Panc1 (cell line): ENCODE measurements around the gene IL4.

Experiments
- CTCF ChIP-seq: fragments of 450-650 bp; IDR thresholded peaks from 2 replicates; pipeline ENCODE4 v1.5.1; 2017; ENCODE audit warnings: mild to moderate bottlenecking
- REST ChIP-seq, 2 experiments: IDR thresholded peaks; 2 replicates each; pipeline ENCODE4 v1.6.1; 2011 to 2012; ENCODE audit warnings: low read depth in 2 of 2, control low read depth in 1 of 2, low read length in 1 of 2, mild to moderate bottlenecking in 1 of 2, moderate library complexity in 1 of 2; ENCODE audit not compliant: insufficient read depth in 1 of 2

DNA sequence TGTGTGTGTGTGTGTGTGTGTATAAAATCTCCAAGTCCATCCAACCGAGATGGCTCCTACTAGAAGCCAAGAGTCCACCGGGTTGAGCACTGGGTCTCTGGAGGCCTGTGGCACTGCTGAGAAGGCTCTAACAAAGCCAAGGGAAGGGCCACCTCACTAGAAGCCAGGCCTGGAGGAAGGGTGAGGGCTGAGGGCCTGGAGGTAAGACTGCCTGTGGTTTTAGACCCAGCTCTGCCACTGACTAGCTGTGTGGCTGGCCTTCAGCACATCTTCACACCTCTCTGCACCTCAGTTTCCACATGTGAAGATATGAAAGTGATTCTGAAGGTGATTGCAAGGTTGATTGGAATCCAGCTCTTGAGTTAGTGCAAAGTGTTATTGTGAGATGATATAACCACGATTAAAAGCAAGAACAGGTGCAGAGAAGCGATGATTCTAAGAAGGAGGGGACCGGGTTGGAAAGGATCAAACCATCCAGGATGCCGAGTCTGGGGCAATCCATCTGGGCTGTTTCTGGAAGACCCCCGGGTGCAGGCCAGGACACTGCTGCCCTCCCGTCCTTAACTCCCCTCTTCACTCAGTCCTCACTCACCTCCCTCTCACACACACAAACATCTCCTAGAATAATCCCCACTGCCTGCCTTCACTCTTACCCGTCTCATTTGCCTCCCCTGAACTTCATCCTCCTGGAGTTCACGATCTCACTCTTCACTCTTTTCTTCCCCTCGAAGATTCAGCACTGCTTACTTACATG lies 2.3 kb downstream of the IL4 start:
- TF ChIP-seq REST (IDR thresholded peaks at IDR 0.05; ENCODE audit: insufficient read depth in 1 of 2, low read depth in 2 of 2, low read length in 1 of 2) = no peak
- no peak for TF ChIP-seq CTCF
